Myocyte (in vitro differentiated cells): ENCODE results near the gene CALY. TPM values are rescaled to one million over a fixed set of nuclear protein-coding genes. Genes with fewer than 3 reads are reported as not detected.

ENCODE experiments used
- DNase-seq: peaks from one replicate; pipeline ENCODE4 v3.0.0-alpha.2; 2012; ENCODE audit warnings: low read depth
- microRNA-seq: library from miRNA; unstranded; fragments of <30 nt; microRNA quantifications from one replicate; pipeline ENCODE4, GENCODE V29; 2016
- total RNA-seq: library from RNA; depleted of rRNA; stranded (reverse); fragments of >200 nt; gene quantifications from 2 replicates; pipeline ENCODE4 v1.2.3, GENCODE V29; 2014

Gene CALY
- total RNA-seq, 1 donor from 2014 or later: not detected

DNA sequence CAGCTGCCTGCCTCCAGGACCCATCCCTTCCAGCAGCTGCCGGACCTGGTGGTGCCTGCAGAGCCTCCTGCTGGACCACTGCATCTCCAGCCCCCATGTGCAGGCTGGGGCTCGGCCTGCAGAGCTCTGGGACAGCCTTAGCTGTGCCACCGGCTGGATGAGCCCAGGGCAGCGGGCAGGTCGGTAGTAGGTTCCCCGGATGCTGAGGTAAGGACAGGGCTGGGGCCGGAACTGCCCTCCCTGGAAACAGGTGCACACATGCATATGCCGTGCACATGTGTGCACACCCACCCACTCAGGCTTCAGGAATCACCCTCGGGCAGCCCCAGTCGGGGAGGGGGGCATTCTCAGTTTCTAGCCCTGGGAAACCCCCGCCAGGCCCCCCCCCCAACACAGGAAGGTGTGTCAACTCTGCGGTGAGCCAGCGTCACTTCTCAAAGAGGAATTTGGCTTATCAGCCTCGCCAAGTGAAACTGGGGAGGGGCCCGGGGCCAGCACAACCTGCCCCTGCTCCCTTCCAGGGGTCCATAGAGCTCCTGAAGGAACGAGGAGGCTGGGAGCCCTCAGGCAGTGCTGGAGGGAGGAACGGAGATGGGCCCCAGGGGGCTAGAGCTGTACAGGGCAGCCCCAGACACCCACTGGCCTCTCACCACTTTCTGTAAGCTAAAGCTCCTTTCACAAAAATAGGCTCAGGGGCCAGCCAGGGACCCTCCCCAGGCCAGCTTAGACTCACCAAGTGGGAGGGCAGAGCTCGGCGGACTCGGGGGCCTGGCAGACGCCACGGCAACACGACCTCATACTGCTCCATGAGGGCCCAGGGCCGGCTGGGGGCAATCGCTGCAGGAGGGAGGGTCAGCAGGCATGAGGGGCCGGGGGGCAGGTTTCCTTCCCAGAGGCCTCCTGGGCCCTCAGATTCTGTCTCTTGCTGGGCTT lies 61.7 kb downstream of the CALY start:
- DNase-seq: peak; percentile 44

Small RNAs within 50 kb of the gene (microRNA-seq; reads per million reads assigned to microRNA genes)
- 0.81 reads per million for gene MIR3944

Other genes with a start within 250 kb of the CALY start
- 3.6 and 16.8 TPM in 2 replicates for gene ADGRA1, start 249.0 kb downstream of the CALY start, total RNA-seq
- not detected in 2 replicates for gene KNDC1, start 176.7 kb downstream of the CALY start, total RNA-seq
- gene UTF1, start 106.7 kb downstream of the CALY start, total RNA-seq: not detected in 2 replicates
- 0.05 TPM in 1 of 2 replicates, not detected in the other for gene VENTX, start 99.0 kb downstream of the CALY start, total RNA-seq
- gene ADAM8, start 60.0 kb downstream of the CALY start, total RNA-seq: 1.5 and 2.0 TPM in 2 replicates
- 66.3 and 71.5 TPM in 2 replicates for gene TUBGCP2, start 28.0 kb downstream of the CALY start, total RNA-seq
- gene ZNF511, start 28.0 kb downstream of the CALY start, total RNA-seq: 25.3 and 25.8 TPM in 2 replicates
- gene PRAP1, start 10.5 kb upstream of the CALY start, total RNA-seq: not detected in 2 replicates
- 8.2 and 9.8 TPM in 2 replicates for gene FUOM, start 21.1 kb upstream of the CALY start, total RNA-seq
- 324 and 382 TPM in 2 replicates for gene ECHS1, start 36.5 kb upstream of the CALY start, total RNA-seq
- 4.2 and 5.9 TPM in 2 replicates for gene PAOX, start 42.4 kb upstream of the CALY start, total RNA-seq
- 24.8 and 27.2 TPM in 2 replicates for gene MTG1, start 57.3 kb upstream of the CALY start, total RNA-seq
- 0.05 and 0.08 TPM in 2 replicates for gene SPRN, start 87.7 kb upstream of the CALY start, total RNA-seq
- 0.83 and 1.4 TPM in 2 replicates for gene SCART1, start 117.0 kb upstream of the CALY start, total RNA-seq
- 0.45 and 1.1 TPM in 2 replicates for gene CYP2E1, start 190.5 kb upstream of the CALY start, total RNA-seq
- gene SYCE1, start 228.7 kb upstream of the CALY start, total RNA-seq: not detected in 2 replicates